ENCODE results near the gene OR2D3.
"Not testable (repeated sequence)": the region's sequence is repeated elsewhere in the genome, so short reads cannot be mapped to it uniquely, and the experiment has no call there.

The OR2D3 gene

GRCh38 chr11:6927030-6927617 lies 6.3 kb downstream of the OR2D3 start:
- no peak for DNase-seq (ENCODE audit: low read depth)

- no peak for DNase-seq (ENCODE audit: low read depth)
These were observed 8.1 kb downstream of the OR2D3 start for GRCh38 chr11:6928916-6929315.

- no peak for DNase-seq (ENCODE audit: low read depth)
These were observed 10.4 kb downstream of the OR2D3 start for GRCh38 chr11:6931146-6931713.

- no peak for DNase-seq (ENCODE audit: low read depth)
These were observed 11.3 kb downstream of the OR2D3 start for GRCh38 chr11:6932145-6932544.

- DNase-seq (ENCODE audit: low read depth): no peak
These were observed 21.2 kb downstream of the OR2D3 start for GRCh38 chr11:6941970-6942369.

GRCh38 chr11:6943131-6943530 lies 22.3 kb downstream of the OR2D3 start:
- no peak for DNase-seq (ENCODE audit: low read depth)

- DNase-seq (ENCODE audit: low read depth): not testable (repeated sequence)
These were observed 33.4 kb downstream of the OR2D3 start for GRCh38 chr11:6954248-6954647.

- DNase-seq (ENCODE audit: low read depth): no peak
These were observed 41.3 kb downstream of the OR2D3 start for GRCh38 chr11:6962141-6962540.

GRCh38 chr11:6962673-6963072 lies 41.9 kb downstream of the OR2D3 start:
- no peak for DNase-seq (ENCODE audit: low read depth)

- DNase-seq (ENCODE audit: low read depth): no peak
These were observed 48.0 kb downstream of the OR2D3 start for GRCh38 chr11:6968816-6969215.

- not testable (repeated sequence) for DNase-seq (ENCODE audit: low read depth)
These were observed 49.1 kb downstream of the OR2D3 start for GRCh38 chr11:6969854-6970253.
